ENCODE data around the gene POLR1F. TPM values are rescaled to one million over a fixed set of nuclear protein-coding genes. Genes with fewer than 3 reads are reported as not detected.
"Not testable (repeated sequence)": the region's sequence is repeated elsewhere in the genome, so short reads cannot be mapped to it uniquely, and the experiment has no call there.

The POLR1F gene
- total RNA-seq, 1 donor from 2014 or later = 8.8 TPM

DNA sequence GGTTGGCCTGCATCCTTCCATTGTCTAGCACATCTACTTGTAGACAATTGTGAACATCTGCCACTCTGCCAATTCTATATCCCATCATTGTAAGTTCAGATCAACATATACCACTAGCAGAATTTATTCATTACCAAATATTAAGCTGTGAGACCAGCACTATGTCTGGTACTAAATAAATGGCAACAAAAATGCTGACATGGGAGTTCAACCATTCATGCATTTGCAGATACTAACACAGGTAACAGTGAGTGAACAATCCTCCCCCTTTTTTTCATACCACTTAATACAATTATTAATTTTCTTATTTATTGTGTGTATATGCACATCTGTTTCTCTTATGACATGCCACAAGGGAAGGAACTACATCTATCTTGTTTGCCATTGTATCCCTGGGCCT lies 11.9 kb downstream of the POLR1F start:
- peaks cover 3 to 10% of the 10 kb centered on the region in 2 donors for H3K36me3 ChIP-seq
- no peaks in the 10 kb centered on the region for H3K27me3 ChIP-seq
- no peak overlapping the region for H3K27ac ChIP-seq
- DNase-seq (ENCODE audit: low spot score in 2 of 2) = no peak
- no peaks in the 10 kb centered on the region for H3K9me3 ChIP-seq
- H3K4me1 ChIP-seq = no peaks in the 10 kb centered on the region
- H3K4me3 ChIP-seq = no peak overlapping the region
- intact Hi-C loops (cut with DNase I) = no loop called here
- TF ChIP-seq, protein P1, sequence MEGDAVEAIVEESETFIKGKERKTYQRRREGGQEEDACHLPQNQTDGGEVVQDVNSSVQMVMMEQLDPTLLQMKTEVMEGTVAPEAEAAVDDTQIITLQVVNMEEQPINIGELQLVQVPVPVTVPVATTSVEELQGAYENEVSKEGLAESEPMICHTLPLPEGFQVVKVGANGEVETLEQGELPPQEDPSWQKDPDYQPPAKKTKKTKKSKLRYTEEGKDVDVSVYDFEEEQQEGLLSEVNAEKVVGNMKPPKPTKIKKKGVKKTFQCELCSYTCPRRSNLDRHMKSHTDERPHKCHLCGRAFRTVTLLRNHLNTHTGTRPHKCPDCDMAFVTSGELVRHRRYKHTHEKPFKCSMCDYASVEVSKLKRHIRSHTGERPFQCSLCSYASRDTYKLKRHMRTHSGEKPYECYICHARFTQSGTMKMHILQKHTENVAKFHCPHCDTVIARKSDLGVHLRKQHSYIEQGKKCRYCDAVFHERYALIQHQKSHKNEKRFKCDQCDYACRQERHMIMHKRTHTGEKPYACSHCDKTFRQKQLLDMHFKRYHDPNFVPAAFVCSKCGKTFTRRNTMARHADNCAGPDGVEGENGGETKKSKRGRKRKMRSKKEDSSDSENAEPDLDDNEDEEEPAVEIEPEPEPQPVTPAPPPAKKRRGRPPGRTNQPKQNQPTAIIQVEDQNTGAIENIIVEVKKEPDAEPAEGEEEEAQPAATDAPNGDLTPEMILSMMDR (IDR thresholded peaks at IDR 0.05) = no peak

DNA sequence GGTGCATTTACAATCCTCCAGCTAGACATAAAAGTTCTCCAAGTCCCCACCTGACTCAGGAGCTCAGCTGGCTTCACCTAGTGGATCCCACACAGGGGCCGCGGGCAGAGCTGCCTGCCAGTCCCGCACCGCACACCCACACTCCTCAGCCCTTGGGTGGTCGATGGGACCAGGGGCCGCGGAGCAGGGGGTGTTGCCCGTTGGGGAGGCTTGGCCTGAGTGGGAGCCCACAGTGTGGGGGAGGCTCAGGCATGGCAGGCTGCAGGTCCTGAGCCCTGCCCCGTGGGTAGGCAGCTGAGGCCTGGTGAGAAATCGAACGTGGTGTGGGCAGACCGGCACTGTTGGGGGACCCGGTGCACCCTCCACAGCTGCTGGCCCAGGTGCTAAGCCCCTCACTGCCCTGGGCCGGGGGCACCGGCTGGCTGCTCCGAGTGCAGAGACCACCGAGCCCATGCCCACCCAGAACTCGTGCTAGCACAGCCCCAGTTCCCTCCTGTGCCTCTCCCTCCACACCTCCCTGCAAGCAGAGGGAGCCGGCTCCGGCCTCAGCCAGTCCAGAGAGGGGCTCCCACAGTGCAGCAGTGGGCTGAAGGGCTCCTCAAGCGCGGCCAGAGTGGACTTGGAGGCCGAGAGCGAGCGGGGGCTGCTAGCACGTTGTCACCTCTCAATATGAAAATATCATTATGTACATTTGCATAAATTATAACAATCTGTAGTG lies 16.6 kb downstream of the POLR1F start:
- Histone ChIP-seq H3K36me3 (peaks cover 0 to 3% of the 10 kb centered on the region in 2 donors), H3K4me3 (no peak overlapping the region), H3K4me1 (no peaks in the 10 kb centered on the region), H3K9me3 (no peaks in the 10 kb centered on the region), H3K27ac (no peak overlapping the region), H3K27me3 (no peaks in the 10 kb centered on the region)
- DNase-seq (ENCODE audit: low spot score in 2 of 2) = no peak
- TF ChIP-seq, protein P1 (IDR thresholded peaks at IDR 0.05) = no peak
- intact Hi-C loops (cut with DNase I) = no loop called here

DNA sequence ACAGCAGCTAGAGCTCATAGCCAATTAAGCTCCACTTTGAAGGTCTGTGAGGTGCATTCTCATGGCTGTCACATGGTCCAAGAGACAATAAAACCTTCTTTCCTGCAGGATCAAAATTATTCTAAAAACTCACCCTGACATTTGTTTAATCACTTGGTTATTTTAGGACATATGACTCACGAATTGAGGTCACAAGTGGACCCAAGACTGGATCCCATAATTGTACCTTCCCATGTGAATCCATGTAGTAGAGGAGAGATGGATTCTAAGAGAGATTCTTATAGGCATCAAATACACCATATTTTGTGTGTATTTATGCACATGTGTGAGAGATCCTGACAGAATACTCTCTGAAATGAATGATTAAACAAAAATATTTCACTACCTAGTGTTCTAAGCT lies 18.1 kb downstream of the POLR1F start:
- Histone ChIP-seq H3K4me1 (no peaks in the 10 kb centered on the region), H3K36me3 (no peaks in the 10 kb centered on the region), H3K9me3 (no peaks in the 10 kb centered on the region), H3K27me3 (no peaks in the 10 kb centered on the region), H3K4me3 (no peak overlapping the region), H3K27ac (no peak overlapping the region)
- TF ChIP-seq, protein P1 (IDR thresholded peaks at IDR 0.05) = no peak
- intact Hi-C loops (cut with DNase I) = no loop called here
- DNase-seq (ENCODE audit: low spot score in 2 of 2) = no peak

DNA sequence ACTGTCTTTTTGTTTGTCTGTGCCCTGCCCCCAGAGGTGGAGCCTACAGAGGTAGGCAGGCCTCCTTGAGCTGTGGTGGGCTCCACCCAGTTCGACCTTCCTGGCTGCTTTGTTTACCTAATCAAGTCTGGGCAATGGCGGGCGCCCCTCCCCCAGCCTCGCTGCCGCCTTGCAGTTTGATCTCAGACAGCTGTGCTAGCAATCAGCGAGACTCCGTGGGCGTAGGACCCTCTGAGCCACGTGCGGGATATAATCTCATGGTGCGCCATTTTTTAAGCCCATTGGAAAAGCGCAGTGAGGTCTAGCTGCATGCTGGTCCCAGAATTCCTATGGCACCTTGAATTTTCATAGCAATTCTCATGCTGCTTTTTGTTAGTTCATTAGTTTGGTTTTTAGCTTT lies 19.7 kb downstream of the POLR1F start:
- H3K4me3 ChIP-seq; H3K27ac ChIP-seq; intact Hi-C loops (cut with DNase I); H3K9me3 ChIP-seq; DNase-seq (ENCODE audit: low spot score in 2 of 2); H3K36me3 ChIP-seq; H3K27me3 ChIP-seq; H3K4me1 ChIP-seq: not testable (repeated sequence)

DNA sequence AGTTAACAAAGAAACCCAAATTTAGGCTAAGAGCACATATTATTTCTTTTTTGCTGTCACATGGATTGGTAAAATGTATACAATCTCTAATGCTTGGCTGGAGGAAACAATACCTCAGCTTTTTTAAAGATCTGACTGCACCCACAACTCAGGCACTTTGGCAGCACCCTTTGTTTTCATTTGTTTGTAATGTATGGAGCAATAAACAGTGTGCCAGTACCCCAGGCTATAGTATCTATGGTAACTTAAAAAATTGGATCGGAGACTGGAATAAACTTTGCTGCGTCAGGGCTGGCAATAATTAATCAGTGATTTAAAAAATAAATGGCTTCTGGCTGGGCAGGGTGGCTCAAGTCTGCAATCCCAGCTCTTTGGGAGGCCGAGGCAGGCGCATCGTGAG lies 27.2 kb downstream of the POLR1F start:
- Histone ChIP-seq H3K27me3 (no peaks in the 10 kb centered on the region), H3K9me3 (no peaks in the 10 kb centered on the region), H3K27ac (no peak overlapping the region), H3K36me3 (no peaks in the 10 kb centered on the region), H3K4me3 (no peak overlapping the region), H3K4me1 (no peaks in the 10 kb centered on the region)
- intact Hi-C loops (cut with DNase I) = no loop called here
- DNase-seq (ENCODE audit: low spot score in 2 of 2) = no peak
- TF ChIP-seq, protein P1 (IDR thresholded peaks at IDR 0.05) = no peak

DNA sequence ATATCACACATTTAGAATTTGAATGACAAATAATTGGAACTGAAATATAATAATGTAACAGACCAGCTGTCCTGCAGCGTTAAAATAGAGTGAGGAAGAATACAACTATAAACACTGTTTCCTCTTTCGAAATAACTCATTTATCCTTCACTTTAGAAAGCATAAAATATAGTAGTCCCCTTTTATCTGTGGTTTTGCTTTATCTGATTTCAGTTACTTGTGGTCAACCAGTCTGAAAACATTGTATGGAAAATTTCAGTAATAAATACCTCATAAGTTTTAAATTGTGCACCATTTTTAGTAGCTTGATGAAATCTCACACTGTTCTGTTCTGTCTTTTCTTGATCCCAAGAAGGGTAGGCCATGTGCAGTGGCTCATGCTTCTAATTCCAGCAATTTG lies 31.7 kb downstream of the POLR1F start:
- Histone ChIP-seq H3K27me3 (no peaks in the 10 kb centered on the region), H3K4me3 (no peak overlapping the region), H3K27ac (no peak overlapping the region), H3K36me3 (no peaks in the 10 kb centered on the region), H3K9me3 (no peaks in the 10 kb centered on the region), H3K4me1 (no peaks in the 10 kb centered on the region)
- DNase-seq (ENCODE audit: low spot score in 2 of 2) = no peak
- TF ChIP-seq, protein P1 (IDR thresholded peaks at IDR 0.05) = no peak
- intact Hi-C loops (cut with DNase I) = no loop called here

Data from ascending aorta (tissue), 2 donors.